K562 (cell line): ENCODE results near the gene IP6K2. TPM values are rescaled to one million over a fixed set of nuclear protein-coding genes. Genes with fewer than 3 reads are reported as not detected.
A peak's percentile ranks its signal among the peaks of the same experiment; 100 is the strongest.

ENCODE experiments used
- BRD4 ChIP-seq: fragments of 200-600 bp; sonication (generic); IDR thresholded peaks from 2 replicates; pipeline ENCODE4 v1.6.1; 2017; ENCODE audit warnings: inconsistent platforms
- CHD1 ChIP-seq: fragments of 200-600 bp; sonication (generic); IDR thresholded peaks from one replicate; pipeline ENCODE4 v1.6.1; 2012; ENCODE audit warnings: mild to moderate bottlenecking, moderate library complexity, low read length, inconsistent platforms
- PPARD ChIP-seq: fragments of 250-450 bp; sonication (Bioruptor Pico); IDR thresholded peaks from 2 replicates; pipeline ENCODE4 v1.8.0; 2022; ENCODE audit warnings: inconsistent platforms, mild to moderate bottlenecking, moderate library complexity
- SIN3B ChIP-seq: fragments of 450-650 bp; IDR thresholded peaks from 2 replicates; pipeline ENCODE4 v1.6.1; 2017; ENCODE audit warnings: low read depth, mild to moderate bottlenecking, moderate library complexity
- YY1 ChIP-seq, 3 experiments: IDR thresholded peaks; 2 replicates each; pipeline ENCODE4 v1.6.1; 2011; ENCODE audit warnings: low read length in 2 of 3, mild to moderate bottlenecking in 2 of 3, moderate library complexity in 2 of 3, borderline replicate concordance in 1 of 3, control low read depth in 1 of 3, low read depth in 1 of 3; ENCODE audit not compliant: insufficient read depth in 3 of 3, insufficient replicate concordance in 2 of 3, control insufficient read depth in 1 of 3, insufficient read length in 1 of 3; ENCODE audit errors: extremely low read depth in 1 of 3
- polyA plus RNA-seq, 8 experiments: library from polyadenylated mRNA; depleted of rRNA in 4 of 8; stranded (reverse) in 5 of 8; unstranded in 3 of 8; fragments of >200 nt; fragmentation: Nextera tagmentation in 2 of 8; fragmentation: Illumina TruSeq in 1 of 8; extraction: Ambion mirVana in 2 of 8; extraction: Trizol in 1 of 8; gene quantifications; 2 replicates each; pipeline versions ENCODE4 v1.2.1 to v1.2.3, GENCODE V29; 2011 to 2014; ENCODE audit warnings: inconsistent platforms in 1 of 8, missing spikeins in 1 of 8
- total RNA-seq, 7 experiments: library from RNA; depleted of rRNA in 6 of 7; stranded (reverse); fragments of >200 nt in 6 of 7; fragmentation: Illumina TruSeq in 2 of 7; extraction: Trizol in 2 of 7; gene quantifications; 2 replicates each; pipeline versions ENCODE4 v1.2.1 to v1.2.3, GENCODE V29; 2011 to 2021; ENCODE audit warnings: low replicate concordance in 1 of 7
- TF ChIP-seq, protein P1 (sequence below): fragments of 200-600 bp; sonication (generic); IDR thresholded peaks from one replicate; pipeline ENCODE4 v1.6.1; 2012; ENCODE audit warnings: mild to moderate bottlenecking, low read depth, low read length, inconsistent platforms
- TF ChIP-seq, protein P2 (sequence below): fragments of 250-450 bp; sonication (Bioruptor Pico); IDR thresholded peaks from 2 replicates; pipeline ENCODE4 v1.5.0; 2020; ENCODE audit warnings: mild to moderate bottlenecking
- TF ChIP-seq, protein P3 (sequence below): sonication (generic); formaldehyde crosslinking; IDR thresholded peaks from 2 replicates; pipeline ENCODE4 v1.8.1; 2023; ENCODE audit warnings: mild to moderate bottlenecking, missing genetic modification reagents

IP6K2 gene
- total and polyA plus RNA-seq, 9 of the 15 experiments (the other 6 are each of a cell fraction or from before 2014, with no cell fraction given): 19.6 to 78.1 (median 48.0) TPM

DNA sequence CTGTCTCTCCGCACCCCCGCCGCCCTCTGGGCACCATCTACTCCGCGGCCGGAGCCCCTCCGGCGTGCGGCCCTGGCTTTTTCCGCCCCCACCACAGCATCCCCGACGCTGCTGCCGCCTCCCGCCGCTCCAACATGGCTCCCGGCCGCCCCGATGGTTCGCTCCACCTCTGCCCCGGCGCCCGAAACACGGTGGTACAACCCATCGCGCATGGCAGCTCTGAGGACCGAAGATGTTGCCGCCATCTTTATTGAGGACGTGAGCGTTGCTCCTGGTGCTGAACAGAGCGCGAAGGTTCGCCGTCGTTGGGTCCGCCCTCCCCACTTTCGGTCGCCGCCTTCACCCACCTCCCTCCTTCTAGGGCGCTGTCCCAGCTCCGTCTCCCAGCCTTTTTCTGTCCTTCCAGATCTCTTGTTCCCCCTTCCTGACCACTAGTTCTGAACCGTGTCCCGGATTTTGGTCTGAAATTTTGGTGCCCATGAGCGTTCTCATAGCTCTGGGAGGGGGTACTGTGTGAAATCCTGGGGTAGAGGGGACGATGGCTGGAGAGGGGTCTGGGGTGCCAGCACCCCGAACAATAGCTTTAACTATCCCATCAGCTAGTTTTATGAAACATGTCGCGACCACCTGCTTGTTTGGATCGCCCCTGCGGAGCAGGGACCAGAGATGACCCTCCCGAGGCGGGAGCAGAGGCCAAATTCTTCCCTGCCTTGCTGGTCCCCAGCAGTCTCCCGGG lies 54.1 kb downstream of the IP6K2 start, which contains the start of gene CELSR3 (continued):
- TF ChIP-seq, protein P1, sequence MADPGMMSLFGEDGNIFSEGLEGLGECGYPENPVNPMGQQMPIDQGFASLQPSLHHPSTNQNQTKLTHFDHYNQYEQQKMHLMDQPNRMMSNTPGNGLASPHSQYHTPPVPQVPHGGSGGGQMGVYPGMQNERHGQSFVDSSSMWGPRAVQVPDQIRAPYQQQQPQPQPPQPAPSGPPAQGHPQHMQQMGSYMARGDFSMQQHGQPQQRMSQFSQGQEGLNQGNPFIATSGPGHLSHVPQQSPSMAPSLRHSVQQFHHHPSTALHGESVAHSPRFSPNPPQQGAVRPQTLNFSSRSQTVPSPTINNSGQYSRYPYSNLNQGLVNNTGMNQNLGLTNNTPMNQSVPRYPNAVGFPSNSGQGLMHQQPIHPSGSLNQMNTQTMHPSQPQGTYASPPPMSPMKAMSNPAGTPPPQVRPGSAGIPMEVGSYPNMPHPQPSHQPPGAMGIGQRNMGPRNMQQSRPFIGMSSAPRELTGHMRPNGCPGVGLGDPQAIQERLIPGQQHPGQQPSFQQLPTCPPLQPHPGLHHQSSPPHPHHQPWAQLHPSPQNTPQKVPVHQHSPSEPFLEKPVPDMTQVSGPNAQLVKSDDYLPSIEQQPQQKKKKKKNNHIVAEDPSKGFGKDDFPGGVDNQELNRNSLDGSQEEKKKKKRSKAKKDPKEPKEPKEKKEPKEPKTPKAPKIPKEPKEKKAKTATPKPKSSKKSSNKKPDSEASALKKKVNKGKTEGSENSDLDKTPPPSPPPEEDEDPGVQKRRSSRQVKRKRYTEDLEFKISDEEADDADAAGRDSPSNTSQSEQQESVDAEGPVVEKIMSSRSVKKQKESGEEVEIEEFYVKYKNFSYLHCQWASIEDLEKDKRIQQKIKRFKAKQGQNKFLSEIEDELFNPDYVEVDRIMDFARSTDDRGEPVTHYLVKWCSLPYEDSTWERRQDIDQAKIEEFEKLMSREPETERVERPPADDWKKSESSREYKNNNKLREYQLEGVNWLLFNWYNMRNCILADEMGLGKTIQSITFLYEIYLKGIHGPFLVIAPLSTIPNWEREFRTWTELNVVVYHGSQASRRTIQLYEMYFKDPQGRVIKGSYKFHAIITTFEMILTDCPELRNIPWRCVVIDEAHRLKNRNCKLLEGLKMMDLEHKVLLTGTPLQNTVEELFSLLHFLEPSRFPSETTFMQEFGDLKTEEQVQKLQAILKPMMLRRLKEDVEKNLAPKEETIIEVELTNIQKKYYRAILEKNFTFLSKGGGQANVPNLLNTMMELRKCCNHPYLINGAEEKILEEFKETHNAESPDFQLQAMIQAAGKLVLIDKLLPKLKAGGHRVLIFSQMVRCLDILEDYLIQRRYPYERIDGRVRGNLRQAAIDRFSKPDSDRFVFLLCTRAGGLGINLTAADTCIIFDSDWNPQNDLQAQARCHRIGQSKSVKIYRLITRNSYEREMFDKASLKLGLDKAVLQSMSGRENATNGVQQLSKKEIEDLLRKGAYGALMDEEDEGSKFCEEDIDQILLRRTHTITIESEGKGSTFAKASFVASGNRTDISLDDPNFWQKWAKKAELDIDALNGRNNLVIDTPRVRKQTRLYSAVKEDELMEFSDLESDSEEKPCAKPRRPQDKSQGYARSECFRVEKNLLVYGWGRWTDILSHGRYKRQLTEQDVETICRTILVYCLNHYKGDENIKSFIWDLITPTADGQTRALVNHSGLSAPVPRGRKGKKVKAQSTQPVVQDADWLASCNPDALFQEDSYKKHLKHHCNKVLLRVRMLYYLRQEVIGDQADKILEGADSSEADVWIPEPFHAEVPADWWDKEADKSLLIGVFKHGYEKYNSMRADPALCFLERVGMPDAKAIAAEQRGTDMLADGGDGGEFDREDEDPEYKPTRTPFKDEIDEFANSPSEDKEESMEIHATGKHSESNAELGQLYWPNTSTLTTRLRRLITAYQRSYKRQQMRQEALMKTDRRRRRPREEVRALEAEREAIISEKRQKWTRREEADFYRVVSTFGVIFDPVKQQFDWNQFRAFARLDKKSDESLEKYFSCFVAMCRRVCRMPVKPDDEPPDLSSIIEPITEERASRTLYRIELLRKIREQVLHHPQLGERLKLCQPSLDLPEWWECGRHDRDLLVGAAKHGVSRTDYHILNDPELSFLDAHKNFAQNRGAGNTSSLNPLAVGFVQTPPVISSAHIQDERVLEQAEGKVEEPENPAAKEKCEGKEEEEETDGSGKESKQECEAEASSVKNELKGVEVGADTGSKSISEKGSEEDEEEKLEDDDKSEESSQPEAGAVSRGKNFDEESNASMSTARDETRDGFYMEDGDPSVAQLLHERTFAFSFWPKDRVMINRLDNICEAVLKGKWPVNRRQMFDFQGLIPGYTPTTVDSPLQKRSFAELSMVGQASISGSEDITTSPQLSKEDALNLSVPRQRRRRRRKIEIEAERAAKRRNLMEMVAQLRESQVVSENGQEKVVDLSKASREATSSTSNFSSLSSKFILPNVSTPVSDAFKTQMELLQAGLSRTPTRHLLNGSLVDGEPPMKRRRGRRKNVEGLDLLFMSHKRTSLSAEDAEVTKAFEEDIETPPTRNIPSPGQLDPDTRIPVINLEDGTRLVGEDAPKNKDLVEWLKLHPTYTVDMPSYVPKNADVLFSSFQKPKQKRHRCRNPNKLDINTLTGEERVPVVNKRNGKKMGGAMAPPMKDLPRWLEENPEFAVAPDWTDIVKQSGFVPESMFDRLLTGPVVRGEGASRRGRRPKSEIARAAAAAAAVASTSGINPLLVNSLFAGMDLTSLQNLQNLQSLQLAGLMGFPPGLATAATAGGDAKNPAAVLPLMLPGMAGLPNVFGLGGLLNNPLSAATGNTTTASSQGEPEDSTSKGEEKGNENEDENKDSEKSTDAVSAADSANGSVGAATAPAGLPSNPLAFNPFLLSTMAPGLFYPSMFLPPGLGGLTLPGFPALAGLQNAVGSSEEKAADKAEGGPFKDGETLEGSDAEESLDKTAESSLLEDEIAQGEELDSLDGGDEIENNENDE: no peak
- TF ChIP-seq SIN3B (no peak), BRD4 (no peak), PPARD (CRISPR knock-in tag) (no peak), YY1 (IDR thresholded peaks at IDR 0.05; ENCODE audit: borderline replicate concordance in 1 of 3, control insufficient read depth in 1 of 3, extremely low read depth in 1 of 3, insufficient read depth in 3 of 3, insufficient read length in 1 of 3, insufficient replicate concordance in 2 of 3, low read depth in 1 of 3, low read length in 2 of 3) (peak; percentile 71 to 95 (median 92)), CHD1 (no peak)
- TF ChIP-seq, protein P2, sequence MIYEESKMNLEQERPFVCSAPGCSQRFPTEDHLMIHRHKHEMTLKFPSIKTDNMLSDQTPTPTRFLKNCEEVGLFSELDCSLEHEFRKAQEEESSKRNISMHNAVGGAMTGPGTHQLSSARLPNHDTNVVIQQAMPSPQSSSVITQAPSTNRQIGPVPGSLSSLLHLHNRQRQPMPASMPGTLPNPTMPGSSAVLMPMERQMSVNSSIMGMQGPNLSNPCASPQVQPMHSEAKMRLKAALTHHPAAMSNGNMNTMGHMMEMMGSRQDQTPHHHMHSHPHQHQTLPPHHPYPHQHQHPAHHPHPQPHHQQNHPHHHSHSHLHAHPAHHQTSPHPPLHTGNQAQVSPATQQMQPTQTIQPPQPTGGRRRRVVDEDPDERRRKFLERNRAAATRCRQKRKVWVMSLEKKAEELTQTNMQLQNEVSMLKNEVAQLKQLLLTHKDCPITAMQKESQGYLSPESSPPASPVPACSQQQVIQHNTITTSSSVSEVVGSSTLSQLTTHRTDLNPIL (CRISPR knock-in tag): no peak
- TF ChIP-seq, protein P3, sequence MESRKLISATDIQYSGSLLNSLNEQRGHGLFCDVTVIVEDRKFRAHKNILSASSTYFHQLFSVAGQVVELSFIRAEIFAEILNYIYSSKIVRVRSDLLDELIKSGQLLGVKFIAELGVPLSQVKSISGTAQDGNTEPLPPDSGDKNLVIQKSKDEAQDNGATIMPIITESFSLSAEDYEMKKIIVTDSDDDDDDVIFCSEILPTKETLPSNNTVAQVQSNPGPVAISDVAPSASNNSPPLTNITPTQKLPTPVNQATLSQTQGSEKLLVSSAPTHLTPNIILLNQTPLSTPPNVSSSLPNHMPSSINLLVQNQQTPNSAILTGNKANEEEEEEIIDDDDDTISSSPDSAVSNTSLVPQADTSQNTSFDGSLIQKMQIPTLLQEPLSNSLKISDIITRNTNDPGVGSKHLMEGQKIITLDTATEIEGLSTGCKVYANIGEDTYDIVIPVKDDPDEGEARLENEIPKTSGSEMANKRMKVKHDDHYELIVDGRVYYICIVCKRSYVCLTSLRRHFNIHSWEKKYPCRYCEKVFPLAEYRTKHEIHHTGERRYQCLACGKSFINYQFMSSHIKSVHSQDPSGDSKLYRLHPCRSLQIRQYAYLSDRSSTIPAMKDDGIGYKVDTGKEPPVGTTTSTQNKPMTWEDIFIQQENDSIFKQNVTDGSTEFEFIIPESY (CRISPR knock-in tag): no peak
